H1 (cell line): ENCODE results near the gene IFT81. TPM values are rescaled to one million over a fixed set of nuclear protein-coding genes. Genes with fewer than 3 reads are reported as not detected.

Experiments
- CTCF ChIA-PET: fragments of 300-600 bp; sonication (Branson Sonifier 250); formaldehyde crosslinking; loops from one replicate; lab custom pipeline; 2021; ENCODE audit not compliant: partially characterized antibody; lab: Charles Lee
- POLR2A ChIA-PET: fragments of 300-600 bp; sonication (Branson Sonifier 250); formaldehyde crosslinking; loops from one replicate; lab custom pipeline; 2021; ENCODE audit warnings: inconsistent platforms; ENCODE audit not compliant: partially characterized antibody; lab: Charles Lee
- DNase-seq, 2 experiments: peaks; one replicate each; pipeline versions ENCODE4 v3.0.0 to v3.0.0-alpha.2; 2010 to 2022; ENCODE audit warnings: low spot score in 2 of 2, low read depth in 1 of 2, mixed read lengths in 1 of 2
- FAIRE-seq: peaks from 2 replicates; lab custom pipeline; 2011; peaks lifted over from hg19 to GRCh38; lab: Jason Lieb, UNC
- H2AFZ ChIP-seq: 2 replicates; pipeline ENCODE4 v1.8.1; 2012; ENCODE audit warnings: low read length, inconsistent platforms
- H2AK5ac ChIP-seq: 2 replicates; pipeline ENCODE4 v1.6.1; 2013; ENCODE audit warnings: low read depth, low read length
- H2BK120ac ChIP-seq: replicated peaks from 2 replicates; pipeline ENCODE3; 2013; ENCODE audit warnings: low read depth, low read length, inconsistent platforms
- H2BK12ac ChIP-seq: 2 replicates; pipeline ENCODE4 v1.6.1; 2013; ENCODE audit warnings: low read depth, low read length
- H2BK15ac ChIP-seq: 2 replicates; pipeline ENCODE4 v1.6.1; 2013; ENCODE audit warnings: low read length
- H2BK20ac ChIP-seq: 2 replicates; pipeline ENCODE4 v1.6.1; 2013; ENCODE audit warnings: low read length
- H2BK5ac ChIP-seq: 2 replicates; pipeline ENCODE4 v1.6.1; 2013; ENCODE audit warnings: low read depth, low read length
- H3K14ac ChIP-seq: 2 replicates; pipeline ENCODE4 v1.6.1; 2013; ENCODE audit warnings: inconsistent platforms; ENCODE audit not compliant: insufficient read length
- H3K18ac ChIP-seq: 2 replicates; pipeline ENCODE4 v1.6.1; 2013; ENCODE audit warnings: low read length; ENCODE audit errors: extremely low read depth
- H3K23ac ChIP-seq: 2 replicates; pipeline ENCODE4 v1.6.1; 2013; ENCODE audit warnings: inconsistent platforms; ENCODE audit not compliant: insufficient read length
- H3K23me2 ChIP-seq: 2 replicates; pipeline ENCODE4 v1.6.1; 2013; ENCODE audit warnings: low read depth, low read length
- H3K27ac ChIP-seq: 2 replicates; pipeline ENCODE4 v1.6.1; 2011; ENCODE audit warnings: low read depth, low read length, inconsistent platforms
- H3K27me3 ChIP-seq, 4 experiments: replicated peaks in 1 of 4; 1 replicate in 1 of 4; 2 replicates in 3 of 4; pipeline versions ENCODE4 v1.6.1 to v1.8.1; 2011 to 2013; ENCODE audit warnings: low read length in 3 of 4, mild to moderate bottlenecking in 3 of 4, inconsistent platforms in 2 of 4, mixed read lengths in 2 of 4, moderate library complexity in 1 of 4; ENCODE audit not compliant: control insufficient read depth in 3 of 4, insufficient read depth in 3 of 4; ENCODE audit errors: extremely low read depth in 1 of 4
- H3K36me3 ChIP-seq, 4 experiments: 2 replicates each; pipeline versions ENCODE4 v1.6.1 to v1.8.1; 2011 to 2013; ENCODE audit warnings: mild to moderate bottlenecking in 4 of 4, low read length in 3 of 4, moderate library complexity in 2 of 4, control low read depth in 1 of 4, inconsistent platforms in 1 of 4; ENCODE audit not compliant: insufficient read depth in 4 of 4, control insufficient read depth in 2 of 4
- H3K4ac ChIP-seq: replicated peaks from 2 replicates; pipeline ENCODE3; 2013; ENCODE audit warnings: low read length, low read depth, mixed read lengths, inconsistent platforms; ENCODE audit not compliant: insufficient read length
- H3K4me1 ChIP-seq, 4 experiments: replicated peaks in 1 of 4; 1 replicate in 1 of 4; 2 replicates in 3 of 4; pipeline versions ENCODE4 v1.6.1 to v1.8.1; 2011 to 2013; ENCODE audit warnings: low read length in 3 of 4, inconsistent platforms in 2 of 4, mixed read lengths in 1 of 4; ENCODE audit not compliant: insufficient read depth in 4 of 4, control insufficient read depth in 3 of 4
- H3K4me2 ChIP-seq, 2 experiments: 2 replicates each; pipeline versions ENCODE4 v1.6.1 to v1.8.1; 2011 to 2013; ENCODE audit warnings: low read depth in 2 of 2, low read length in 2 of 2, control low read depth in 1 of 2, inconsistent platforms in 1 of 2, mild to moderate bottlenecking in 1 of 2; ENCODE audit not compliant: insufficient read depth in 1 of 2
- H3K4me3 ChIP-seq, 4 experiments: fragments of 200-600, 300-600 bp in 1 of 4; sonication (generic), shearing (Covaris generic), sonication (Bioruptor Twin) in 1 of 4; 2 replicates each; pipeline versions ENCODE4 v1.5.1 to v1.8.1; 2011 to 2016; ENCODE audit warnings: low read length in 4 of 4, low read depth in 3 of 4, control low read depth in 2 of 4, inconsistent platforms in 2 of 4, mild to moderate bottlenecking in 2 of 4, mixed read lengths in 1 of 4, moderate library complexity in 1 of 4; ENCODE audit not compliant: insufficient read depth in 2 of 4; ENCODE audit errors: extremely low read depth in 1 of 4
- H3K56ac ChIP-seq: replicated peaks from 2 replicates; pipeline ENCODE3; 2013; ENCODE audit warnings: low read depth, mild to moderate bottlenecking, mixed read lengths, low read length, inconsistent platforms; ENCODE audit not compliant: insufficient read length
- H3K79me1 ChIP-seq: 2 replicates; pipeline ENCODE4 v1.6.1; 2013; ENCODE audit warnings: low read depth, low read length, control low read depth
- H3K79me2 ChIP-seq, 2 experiments: 2 replicates each; pipeline versions ENCODE4 v1.6.1 to v1.8.1; 2012 to 2013; ENCODE audit warnings: low read length in 2 of 2, mild to moderate bottlenecking in 2 of 2, inconsistent platforms in 1 of 2; ENCODE audit not compliant: insufficient read depth in 2 of 2, control insufficient read depth in 1 of 2
- H3K9ac ChIP-seq, 4 experiments: replicated peaks in 1 of 4; 1 replicate in 1 of 4; 2 replicates in 3 of 4; pipeline versions ENCODE4 v1.6.1 to v1.8.1; 2011 to 2013; ENCODE audit warnings: low read depth in 3 of 4, low read length in 3 of 4, control low read depth in 2 of 4, mild to moderate bottlenecking in 2 of 4, moderate library complexity in 2 of 4, inconsistent platforms in 1 of 4; ENCODE audit errors: extremely low read depth in 1 of 4
- H3K9me3 ChIP-seq, 2 experiments: 2 replicates each; pipeline versions ENCODE4 v1.6.1 to v1.8.1; 2012 to 2013; ENCODE audit warnings: mild to moderate bottlenecking in 2 of 2, moderate library complexity in 2 of 2, control low read depth in 1 of 2, inconsistent platforms in 1 of 2, low read depth in 1 of 2, low read length in 1 of 2, mixed read lengths in 1 of 2; ENCODE audit not compliant: insufficient read depth in 2 of 2
- H4K20me1 ChIP-seq, 2 experiments: replicated peaks in 1 of 2; 2 replicates each; pipeline versions ENCODE3 to v1.8.1; 2011 to 2013; ENCODE audit warnings: inconsistent platforms in 2 of 2, low read length in 2 of 2, mild to moderate bottlenecking in 1 of 2; ENCODE audit not compliant: insufficient read depth in 2 of 2, control insufficient read depth in 1 of 2
- H4K5ac ChIP-seq: 2 replicates; pipeline ENCODE4 v1.6.1; 2013; ENCODE audit warnings: low read length, low read depth, mixed read lengths, inconsistent platforms; ENCODE audit not compliant: insufficient read length
- H4K8ac ChIP-seq: 2 replicates; pipeline ENCODE4 v1.8.0; 2013; ENCODE audit warnings: mild to moderate bottlenecking, moderate library complexity, low read length, inconsistent platforms; ENCODE audit not compliant: insufficient read depth; ENCODE audit errors: extremely low read depth
- H4K91ac ChIP-seq: replicated peaks from 2 replicates; pipeline ENCODE3; 2013; ENCODE audit warnings: low read length, mixed read lengths, inconsistent platforms; ENCODE audit not compliant: insufficient read length
- ASH2L ChIP-seq: fragments of 200-600, 300-600 bp; sonication (generic); IDR thresholded peaks from one replicate; pipeline ENCODE4 v1.7.1; 2017; ENCODE audit warnings: low read length
- BRCA1 ChIP-seq: IDR thresholded peaks from 2 replicates; pipeline ENCODE4 v1.6.1; 2012; ENCODE audit warnings: low read depth, low read length, improper control_type of control experiment
- CREB1 ChIP-seq: IDR thresholded peaks from 2 replicates; pipeline ENCODE4 v1.6.1; 2012; ENCODE audit warnings: inconsistent platforms
- CTBP2 ChIP-seq: IDR thresholded peaks from 2 replicates; pipeline ENCODE4 v1.7.0; 2011; ENCODE audit warnings: borderline replicate concordance, mild to moderate bottlenecking, moderate library complexity, mixed read lengths, low read length; ENCODE audit not compliant: insufficient read depth, insufficient read length
- CTCF ChIP-seq, 3 experiments: IDR thresholded peaks; 1 replicate in 2 of 3; 2 replicates in 1 of 3; pipeline versions ENCODE4 v1.5.1 to v1.6.1; 2011; ENCODE audit warnings: low read length in 3 of 3, mild to moderate bottlenecking in 3 of 3, inconsistent platforms in 2 of 3, low read depth in 1 of 3, moderate library complexity in 1 of 3; ENCODE audit not compliant: insufficient read depth in 1 of 3; ENCODE audit errors: control extremely low read depth in 1 of 3
- JUN ChIP-seq: IDR thresholded peaks from 2 replicates; pipeline ENCODE4 v1.6.1; 2011; ENCODE audit warnings: low read depth, mild to moderate bottlenecking, improper control_type of control experiment, low read length
- RNF2 ChIP-seq: fragments of 200-900, 300-1000 bp; sonication (generic); IDR thresholded peaks from 2 replicates; pipeline ENCODE4 v1.7.1; 2016; ENCODE audit warnings: borderline replicate concordance, low read depth, mild to moderate bottlenecking, antibody characterized with exemption, low read length; ENCODE audit not compliant: poor library complexity, severe bottlenecking; ENCODE audit errors: missing control alignments
- SIX5 ChIP-seq: IDR thresholded peaks from 2 replicates; pipeline ENCODE4 v1.6.1; 2011; ENCODE audit warnings: mild to moderate bottlenecking, low read depth, low read length
- SP1 ChIP-seq: IDR thresholded peaks from 2 replicates; pipeline ENCODE4 v1.6.1; 2011; ENCODE audit warnings: low read depth, low read length
- WGBS, 2 experiments: shearing (Covaris generic) in 1 of 2; methylation state at CpG; one replicate each; pipeline versions ENCODE4 v1.1.6 to v1.1.7; 2013 to 2015; ENCODE audit warnings: low lambda C conversion rate in 2 of 2, mixed read lengths in 2 of 2, inconsistent platforms in 1 of 2, low coverage in 1 of 2, missing lambda C conversion rate in 1 of 2; ENCODE audit not compliant: insufficient replicate concordance in 2 of 2, insufficient coverage in 1 of 2, insufficient read length in 1 of 2; ENCODE audit errors: extremely low coverage in 1 of 2, missing lambda C conversion rate in 1 of 2; 5-methylcytosine and 5-hydroxymethylcytosine counted together
- polyA plus RNA-seq, 7 experiments: library from polyadenylated mRNA; depleted of rRNA in 3 of 7; stranded (reverse) in 5 of 7; unstranded in 2 of 7; fragments of >200 nt in 5 of 7; fragments of 200-250 nt in 2 of 7; gene quantifications; 1 replicate in 5 of 7; 2 replicates in 1 of 7; 4 replicates in 1 of 7; pipeline versions ENCODE4 v1.2.1 to v1.2.3, GENCODE V29; 2011 to 2013; ENCODE audit warnings: missing spikeins in 2 of 7, mixed read lengths in 2 of 7
- total RNA-seq: library from RNA; stranded (reverse); fragmentation: NEBNext Ultra II Directional; extraction: Animal tissue kit (Norgen Biotek cat#: 25700); gene quantifications from 2 replicates; pipeline ENCODE4 v1.2.1, GENCODE V29; 2021

IFT81 gene
- total and polyA plus RNA-seq, 2 of the 8 experiments (the other 6 are each of a cell fraction or from before 2014, with no cell fraction given) = 4.1 to 14.5 TPM

GRCh38 chr12:110117956-110118685, 6.0 kb upstream of the IFT81 start:
- Histone ChIP-seq H3K27me3 (peaks cover 0 to 2% (median 0%) of the 10 kb centered on the region in 4 experiments; a peak in 3 of 7 replicates), H3K23ac (no peak overlapping the region), H3K14ac (no peak overlapping the region), H3K36me3 (no peaks in the 10 kb centered on the region), H2BK20ac (no peak overlapping the region), H2AK5ac (no peak overlapping the region), H2AFZ (no peak overlapping the region), H3K9ac (no peak overlapping the region), H3K79me2 (no peaks in the 10 kb centered on the region), H4K91ac (no peak overlapping the region), H3K27ac (no peak overlapping the region), H4K8ac (no peak overlapping the region), H3K18ac (no peak overlapping the region), H3K4me2 (no peak overlapping the region), H3K9me3 (no peaks in the 10 kb centered on the region), H3K4me3 (no peak overlapping the region), H2BK120ac (no peak overlapping the region), H4K5ac (no peak overlapping the region), H2BK12ac (no peak overlapping the region), H3K23me2 (no peaks in the 10 kb centered on the region), H4K20me1 (no peaks in the 10 kb centered on the region), H3K56ac (no peak overlapping the region), H2BK5ac (no peak overlapping the region), H3K79me1 (no peaks in the 10 kb centered on the region), H3K4me1 (peaks cover 0 to 7% (median 5%) of the 10 kb centered on the region in 4 experiments; a peak in 6 of 7 replicates), H2BK15ac (no peak overlapping the region), H3K4ac (no peak overlapping the region)
- ChIA-PET POLR2A (interaction anchor here (0.7 kb wide), 1 partner anchor 9 kb away, joined by 3 read pairs; no protein-coding TSS in a partner anchor), CTCF (interaction anchor here (1.2 to 1.6 kb wide), 2 partner anchors 16 to 313 kb away, joined by 3 to 8 read pairs; no protein-coding TSS in a partner anchor)
- WGBS, 2 experiments = 88% methylated on average over 7 of the region's 7 CpGs; no CpG with 5 or more reads in 1 of the 2 experiments
- no peak for DNase-seq
- no peak for FAIRE-seq
- TF ChIP-seq SP1 (no peak), CTBP2 (no peak), ASH2L (no peak), SIX5 (no peak), BRCA1 (no peak), JUN (no peak), CTCF (IDR thresholded peaks at IDR 0.05; ENCODE audit: control extremely low read depth in 1 of 3, insufficient read depth in 1 of 3, low read depth in 1 of 3, low read length in 3 of 3) (no peak), CREB1 (no peak), RNF2 (no peak)
